ENCODE measurements around the gene U2SURP. TPM values are rescaled to one million over a fixed set of nuclear protein-coding genes. Genes with fewer than 3 reads are reported as not detected.
"Not testable (repeated sequence)": the region's sequence is repeated elsewhere in the genome, so short reads cannot be mapped to it uniquely, and the experiment has no call there.

U2SURP gene
- polyA plus RNA-seq, 1 donor, result 201 TPM

GRCh38 chr3:143070977-143071551 is 69.7 kb downstream of the U2SURP start:
- DNase-seq, result no peak

- DNase-seq, result no peak
Measured at GRCh38 chr3:143071776-143072175, 70.4 kb downstream of the U2SURP start.

- not testable (repeated sequence) for DNase-seq
Measured at GRCh38 chr3:143072298-143073020, 71.1 kb downstream of the U2SURP start.

- not testable (repeated sequence) for DNase-seq
Measured at GRCh38 chr3:143073541-143073940, 72.2 kb downstream of the U2SURP start.

- DNase-seq, result not testable (repeated sequence)
Measured at GRCh38 chr3:143073983-143074382, 72.6 kb downstream of the U2SURP start.

- DNase-seq, result no peak
Measured at GRCh38 chr3:143078883-143079282, 77.5 kb downstream of the U2SURP start.

GRCh38 chr3:143080196-143080595 is 78.8 kb downstream of the U2SURP start:
- no peak for DNase-seq

- DNase-seq, result no peak
Measured at GRCh38 chr3:143081365-143081764, 80.0 kb downstream of the U2SURP start.

- no peak for DNase-seq
Measured at GRCh38 chr3:143081844-143082778, 80.7 kb downstream of the U2SURP start.

- no peak for DNase-seq
Measured at GRCh38 chr3:143083781-143084180, 82.4 kb downstream of the U2SURP start.

- DNase-seq, result no peak
Measured at GRCh38 chr3:143084856-143085731, 83.7 kb downstream of the U2SURP start.

GRCh38 chr3:143088835-143089234 is 87.5 kb downstream of the U2SURP start:
- no peak for DNase-seq

- DNase-seq, result no peak
Measured at GRCh38 chr3:143089965-143090364, 88.6 kb downstream of the U2SURP start.

GRCh38 chr3:143090486-143090885 is 89.1 kb downstream of the U2SURP start:
- no peak for DNase-seq

GRCh38 chr3:143090976-143091837 is 89.8 kb downstream of the U2SURP start:
- DNase-seq, result no peak

- no peak for DNase-seq
Measured at GRCh38 chr3:143092191-143092590, 90.8 kb downstream of the U2SURP start.

- no peak for DNase-seq
Measured at GRCh38 chr3:143095813-143096212, 94.4 kb downstream of the U2SURP start.

- no peak for DNase-seq
Measured at GRCh38 chr3:143098032-143098764, 96.8 kb downstream of the U2SURP start.

- no peak for DNase-seq
Measured at GRCh38 chr3:143099210-143099609, 97.8 kb downstream of the U2SURP start.

- no peak for DNase-seq
Measured at GRCh38 chr3:143099690-143100089, 98.3 kb downstream of the U2SURP start.

Data from left kidney (tissue), 2 donors.